HG03571 (cell line): ENCODE data around the gene HPS1.

Experiments
- ATAC-seq: cut with Tn5 transposase; IDR thresholded peaks from one replicate; pipeline ENCODE4 v1.9.1; 2021; ENCODE audit not compliant: unreplicated experiment

HPS1 gene

GRCh38 chr10:98433881-98434732 lies 12.6 kb downstream of the HPS1 start:
- no peak for ATAC-seq

- no peak for ATAC-seq
These were observed 13.4 kb downstream of the HPS1 start for GRCh38 chr10:98433371-98433770.

- ATAC-seq: no peak
These were observed 14.4 kb downstream of the HPS1 start for GRCh38 chr10:98432330-98432729.

GRCh38 chr10:98431016-98431415 lies 15.7 kb downstream of the HPS1 start:
- ATAC-seq: no peak

GRCh38 chr10:98430427-98430826 lies 16.3 kb downstream of the HPS1 start:
- ATAC-seq: no peak

GRCh38 chr10:98429320-98430072 lies 17.2 kb downstream of the HPS1 start:
- no peak for ATAC-seq

- ATAC-seq: no peak
These were observed 19.7 kb downstream of the HPS1 start for GRCh38 chr10:98427011-98427515.

GRCh38 chr10:98425511-98426352 lies 21.0 kb downstream of the HPS1 start:
- peak; percentile 70 for ATAC-seq

- ATAC-seq: no peak
These were observed 22.2 kb downstream of the HPS1 start for GRCh38 chr10:98424295-98425254.

- ATAC-seq: no peak
These were observed 23.0 kb downstream of the HPS1 start for GRCh38 chr10:98423691-98424120.

GRCh38 chr10:98422182-98422581 lies 24.6 kb downstream of the HPS1 start:
- ATAC-seq: no peak

GRCh38 chr10:98420786-98421185 lies 25.9 kb downstream of the HPS1 start:
- ATAC-seq: no peak

- no peak for ATAC-seq
These were observed 27.1 kb downstream of the HPS1 start for GRCh38 chr10:98419469-98420261.

- ATAC-seq: no peak
These were observed 27.9 kb downstream of the HPS1 start for GRCh38 chr10:98418665-98419468.

GRCh38 chr10:98417973-98418664 lies 28.6 kb downstream of the HPS1 start:
- ATAC-seq: no peak

GRCh38 chr10:98417481-98417959 lies 29.2 kb downstream of the HPS1 start:
- ATAC-seq: no peak

- ATAC-seq: no peak
These were observed 29.9 kb downstream of the HPS1 start for GRCh38 chr10:98416606-98417388.
